IPS-20b (cell line): ENCODE results near the gene SCAP.
A peak's percentile ranks its signal among the peaks of the same experiment; 100 is the strongest.

Experiments used
- H3K27ac ChIP-seq: one replicate; pipeline ENCODE4 v1.5.1; 2013; ENCODE audit warnings: low read length
- H3K27me3 ChIP-seq: 2 replicates; pipeline ENCODE4 v1.6.1; 2013; ENCODE audit warnings: mild to moderate bottlenecking, low read length, inconsistent platforms; ENCODE audit not compliant: insufficient read depth
- H3K36me3 ChIP-seq: 2 replicates; pipeline ENCODE4 v1.6.1; 2013; ENCODE audit warnings: low read depth, mild to moderate bottlenecking, inconsistent platforms, low read length, moderate library complexity; ENCODE audit not compliant: insufficient read depth
- H3K4me1 ChIP-seq: 2 replicates; pipeline ENCODE4 v1.6.1; 2013; ENCODE audit warnings: mild to moderate bottlenecking, control low read depth, inconsistent platforms, low read length, moderate library complexity; ENCODE audit not compliant: insufficient read depth
- H3K4me3 ChIP-seq: 2 replicates; pipeline ENCODE4 v1.5.1; 2013; ENCODE audit warnings: mild to moderate bottlenecking, low read length, inconsistent platforms
- H3K9ac ChIP-seq: 2 replicates; pipeline ENCODE4 v1.6.1; 2013; ENCODE audit warnings: low read depth, mild to moderate bottlenecking, inconsistent platforms, low read length, moderate library complexity
- H3K9me3 ChIP-seq: 2 replicates; pipeline ENCODE4 v1.6.1; 2013; ENCODE audit warnings: mild to moderate bottlenecking, low read depth, low read length, inconsistent platforms; ENCODE audit not compliant: insufficient read depth

SCAP gene

DNA sequence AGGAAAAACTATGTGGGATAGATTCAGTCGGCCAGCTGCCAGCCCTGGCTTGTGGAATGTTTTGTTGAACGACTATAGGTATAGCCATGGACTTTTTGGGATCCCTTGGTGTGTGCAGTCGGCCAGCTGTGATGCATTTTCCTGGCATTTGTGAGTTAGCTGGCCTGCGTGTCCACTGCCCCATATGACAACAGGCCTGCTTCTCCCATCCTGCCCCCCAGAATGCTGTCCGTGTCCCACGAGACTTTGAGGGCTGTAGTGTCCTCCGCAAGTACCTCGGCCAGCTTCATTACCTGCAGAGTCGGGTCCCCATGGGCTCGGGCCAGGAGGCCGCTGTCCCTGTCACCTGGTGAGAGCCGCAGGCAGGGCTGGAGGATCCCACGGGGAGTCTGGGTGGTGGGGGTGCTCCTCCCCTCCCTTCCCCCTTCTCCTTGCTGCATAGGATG, 71.3 kb downstream of the SCAP start:
- H3K4me3 ChIP-seq, result no peak overlapping the region
- H3K27ac ChIP-seq, result no peak overlapping the region
- H3K36me3 ChIP-seq, result peaks cover 32% of the 10 kb centered on the region

DNA sequence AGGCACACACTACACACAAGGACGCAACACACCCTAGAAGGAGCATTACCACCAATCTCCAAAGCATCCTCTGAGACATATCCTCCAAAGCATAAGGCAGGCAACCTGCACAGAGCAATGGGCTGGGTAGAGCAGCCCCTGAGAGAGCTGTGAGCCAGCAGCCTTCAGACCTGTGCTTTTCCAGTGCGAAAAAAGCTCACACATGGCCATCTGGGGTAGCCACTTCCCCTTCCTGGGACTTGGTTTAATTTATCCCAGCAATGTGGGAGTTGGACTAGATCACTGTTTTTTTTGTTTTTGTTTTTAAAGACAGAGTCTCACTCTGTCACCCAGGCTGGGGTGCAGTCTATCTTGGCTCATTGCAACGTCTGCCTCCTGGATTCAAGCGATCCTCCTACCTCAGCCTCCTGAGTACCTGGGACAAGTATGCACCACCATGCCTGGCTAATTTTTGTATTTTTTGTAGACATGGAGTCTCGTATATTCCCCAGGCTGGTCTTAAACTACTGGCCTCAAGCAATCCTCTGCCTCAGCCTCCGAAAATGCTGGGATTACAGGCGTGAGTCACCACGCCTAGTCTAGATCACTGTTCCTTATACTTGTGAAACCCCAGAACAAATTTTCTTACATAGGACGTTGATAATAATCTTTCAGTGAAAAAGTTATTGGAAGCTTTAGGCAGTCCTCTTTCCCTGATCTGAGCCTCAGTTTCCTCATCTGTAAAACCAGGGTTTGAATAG, 76.0 kb downstream of the SCAP start:
- no peaks in the 10 kb centered on the region for H3K27me3 ChIP-seq
- H3K36me3 ChIP-seq, result peaks cover 26% of the 10 kb centered on the region
- no peaks in the 10 kb centered on the region for H3K9me3 ChIP-seq
- no peak overlapping the region for H3K4me3 ChIP-seq
- H3K27ac ChIP-seq, result no peak overlapping the region
- no peaks in the 10 kb centered on the region for H3K4me1 ChIP-seq
- no peak overlapping the region for H3K9ac ChIP-seq

More for the DNA sequence above, 71.3 kb downstream of the SCAP start:
- Histone ChIP-seq H3K9ac (no peak overlapping the region), H3K27me3 (no peaks in the 10 kb centered on the region), H3K4me1 (no peaks in the 10 kb centered on the region), H3K9me3 (no peaks in the 10 kb centered on the region)

DNA sequence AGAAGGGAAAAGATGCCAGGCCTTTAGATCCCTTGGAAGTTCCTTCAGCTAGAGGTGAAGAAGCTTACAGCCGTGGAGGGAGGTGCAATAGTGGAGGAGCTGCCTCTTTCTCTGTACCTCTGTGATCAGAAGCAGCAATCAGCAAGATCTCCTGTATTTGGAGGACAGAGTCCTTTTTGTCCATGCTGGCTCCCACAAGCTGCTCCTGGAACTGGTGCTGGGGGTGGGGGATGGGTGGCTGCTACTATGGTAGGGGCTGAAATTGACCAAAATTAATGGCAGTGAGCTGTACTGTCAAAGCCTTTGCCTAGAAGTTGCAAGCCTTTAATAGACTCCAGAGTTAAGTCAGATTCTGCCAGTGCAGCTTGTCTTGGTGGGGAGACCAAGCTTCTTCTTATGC, 76.7 kb downstream of the SCAP start:
- no peak overlapping the region for H3K4me3 ChIP-seq
- H3K4me1 ChIP-seq, result no peaks in the 10 kb centered on the region
- H3K27me3 ChIP-seq, result no peaks in the 10 kb centered on the region
- H3K27ac ChIP-seq, result no peak overlapping the region
- no peak overlapping the region for H3K9ac ChIP-seq
- H3K36me3 ChIP-seq, result peaks cover 26% of the 10 kb centered on the region
- H3K9me3 ChIP-seq, result no peaks in the 10 kb centered on the region

DNA sequence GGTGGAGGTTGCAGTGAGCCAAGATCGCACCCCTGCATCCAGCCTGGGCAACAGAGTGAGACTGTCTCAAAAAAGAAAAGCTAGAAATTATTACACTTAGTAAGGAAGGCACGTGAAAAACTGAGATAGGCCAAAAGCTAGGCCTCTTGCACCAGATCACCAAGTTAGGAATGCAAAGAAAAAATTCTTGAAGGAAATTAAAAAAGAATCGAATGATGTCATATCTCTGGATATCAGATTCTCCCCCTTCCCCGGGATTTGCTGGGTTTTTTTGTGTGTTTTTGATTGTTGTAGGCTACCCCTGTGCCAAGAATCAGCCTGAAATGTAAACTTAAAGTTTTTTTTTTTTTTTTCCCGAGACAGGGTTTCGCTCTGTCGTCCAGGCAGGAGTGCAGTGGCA, 77.5 kb downstream of the SCAP start:
- Histone ChIP-seq H3K36me3 (peaks cover 26% of the 10 kb centered on the region), H3K4me3 (no peak overlapping the region), H3K4me1 (no peaks in the 10 kb centered on the region), H3K27me3 (no peaks in the 10 kb centered on the region), H3K9ac (no peak overlapping the region), H3K27ac (no peak overlapping the region), H3K9me3 (no peaks in the 10 kb centered on the region)

DNA sequence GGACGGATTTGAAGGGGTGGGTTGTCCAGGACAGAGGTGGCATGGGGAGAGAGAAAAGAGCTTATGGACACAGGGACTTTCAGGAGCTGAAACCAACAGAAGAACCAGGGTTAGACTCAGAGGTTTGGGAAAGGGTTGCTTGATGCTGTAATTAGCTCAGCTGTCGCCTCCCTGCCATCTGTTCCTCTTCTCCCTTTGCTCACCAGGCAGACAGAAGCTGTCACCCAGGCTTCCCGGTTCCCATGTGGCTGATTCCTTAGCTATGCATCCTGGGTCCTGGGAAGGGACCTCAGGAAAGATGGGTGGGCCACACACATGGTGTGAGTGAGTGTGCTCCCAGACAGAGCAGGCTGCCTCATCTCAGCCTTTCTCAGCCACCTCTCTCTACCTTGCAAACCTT, 80.9 kb downstream of the SCAP start:
- H3K4me1 ChIP-seq, result no peaks in the 10 kb centered on the region
- H3K36me3 ChIP-seq, result peaks cover 18% of the 10 kb centered on the region
- H3K9me3 ChIP-seq, result no peaks in the 10 kb centered on the region
- no peak overlapping the region for H3K9ac ChIP-seq
- H3K27ac ChIP-seq, result no peak overlapping the region
- no peak overlapping the region for H3K4me3 ChIP-seq
- no peaks in the 10 kb centered on the region for H3K27me3 ChIP-seq

DNA sequence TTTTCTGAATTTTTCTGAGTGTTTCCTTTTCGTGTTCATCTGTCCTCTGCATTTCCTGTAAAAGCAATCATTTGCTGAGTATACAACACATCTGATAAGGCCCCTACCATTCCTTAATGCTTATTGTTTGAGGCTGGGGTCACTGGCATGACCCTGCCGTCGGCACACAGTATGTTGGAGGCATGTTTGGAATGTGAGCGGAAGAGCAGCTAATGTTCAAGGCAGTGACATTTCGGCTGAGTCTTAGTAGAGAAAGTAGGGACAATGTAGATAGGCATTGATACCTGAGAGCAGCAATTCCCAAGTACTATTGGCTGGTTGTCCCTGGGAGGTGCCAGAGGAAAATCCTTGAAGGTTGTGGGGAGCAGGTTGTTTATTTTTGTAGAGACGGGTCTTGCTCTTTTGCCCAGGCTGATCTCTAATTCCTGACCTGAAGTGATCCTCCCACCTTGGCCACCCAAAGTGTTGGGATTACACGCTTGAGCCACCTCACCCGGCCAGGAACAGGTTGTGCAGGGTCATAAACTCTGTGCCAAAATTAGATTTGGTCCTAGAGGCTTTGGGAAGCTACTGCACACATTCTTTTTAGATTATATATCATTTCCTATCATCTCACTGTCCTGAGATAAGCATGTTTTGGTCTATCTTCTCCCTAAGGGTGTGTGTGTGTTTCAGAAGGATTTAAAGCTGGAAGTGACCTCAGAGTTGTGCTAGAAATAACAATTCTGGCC, 81.4 kb downstream of the SCAP start:
- peaks cover 15% of the 10 kb centered on the region for H3K36me3 ChIP-seq
- H3K9me3 ChIP-seq, result no peaks in the 10 kb centered on the region
- H3K27ac ChIP-seq, result no peak overlapping the region
- no peak overlapping the region for H3K4me3 ChIP-seq
- H3K4me1 ChIP-seq, result no peaks in the 10 kb centered on the region
- H3K9ac ChIP-seq, result no peak overlapping the region
- H3K27me3 ChIP-seq, result no peaks in the 10 kb centered on the region

DNA sequence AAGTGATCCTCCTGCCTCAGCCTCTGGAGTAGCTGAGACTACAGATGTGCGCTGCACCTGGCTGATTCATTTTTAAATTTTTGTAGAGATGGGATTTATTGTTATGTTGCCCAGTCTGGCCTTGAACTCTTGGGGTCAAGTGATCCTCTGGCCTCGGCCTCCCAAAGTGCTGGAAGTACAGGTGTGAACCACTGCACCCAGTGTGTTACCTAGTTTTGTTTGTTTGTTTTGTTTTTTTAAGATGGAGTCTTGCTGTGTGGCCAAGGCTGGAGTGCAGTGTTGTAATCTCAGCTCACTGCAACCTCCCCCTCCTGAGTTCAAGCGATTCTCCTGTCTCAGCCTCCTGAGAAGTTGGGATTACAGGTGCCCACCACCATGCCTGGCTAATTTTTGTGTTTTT, 82.8 kb downstream of the SCAP start:
- Histone ChIP-seq H3K4me1 (no peaks in the 10 kb centered on the region), H3K36me3 (peaks cover 17% of the 10 kb centered on the region), H3K27ac (no peak overlapping the region), H3K9me3 (no peaks in the 10 kb centered on the region), H3K9ac (no peak overlapping the region), H3K4me3 (no peak overlapping the region), H3K27me3 (no peaks in the 10 kb centered on the region)

DNA sequence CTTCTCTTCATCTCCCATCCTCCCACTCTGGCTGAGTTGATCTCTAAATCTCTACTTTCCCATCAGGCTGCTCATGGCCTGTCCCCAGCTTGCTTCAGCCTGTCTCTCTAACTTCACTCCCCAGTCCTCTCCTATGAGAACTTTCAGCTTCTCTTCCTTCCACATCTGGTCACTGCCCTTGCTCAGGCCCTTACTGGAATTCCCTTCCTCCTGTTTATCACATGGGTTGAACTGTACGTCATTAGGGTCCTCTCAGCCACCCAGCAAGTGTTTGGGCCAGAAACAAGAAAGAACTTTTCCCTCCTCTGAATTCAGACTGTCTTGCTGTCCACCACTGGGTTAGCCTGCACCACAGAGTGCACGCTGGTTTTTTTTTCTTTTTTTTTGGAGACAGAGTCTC, 89.9 kb downstream of the SCAP start:
- Histone ChIP-seq H3K36me3 (peaks cover 13% of the 10 kb centered on the region; the same call in 1 of the 2 replicates), H3K27ac (no peak overlapping the region), H3K27me3 (no peaks in the 10 kb centered on the region), H3K4me1 (no peaks in the 10 kb centered on the region), H3K4me3 (no peak overlapping the region), H3K9ac (no peak overlapping the region), H3K9me3 (no peaks in the 10 kb centered on the region)

DNA sequence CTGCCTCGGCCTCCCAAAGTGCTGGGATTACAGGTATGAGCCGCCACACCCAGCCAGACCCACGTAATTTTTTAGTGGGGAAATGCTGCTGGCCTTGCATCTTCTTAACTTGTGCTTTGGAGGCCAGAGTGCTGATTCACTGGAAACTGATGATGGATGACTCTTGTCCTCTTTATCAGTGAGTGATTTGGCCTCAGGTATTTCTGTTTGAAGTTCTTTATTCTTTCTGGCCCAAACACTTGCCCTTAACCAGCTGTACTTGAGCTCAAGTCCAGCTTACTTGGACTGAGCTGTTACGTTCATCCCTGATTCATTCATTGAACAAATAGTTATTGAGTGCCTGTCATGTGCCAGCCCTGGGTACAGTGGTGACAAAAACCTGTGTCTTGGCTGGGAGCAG, 90.7 kb downstream of the SCAP start:
- Histone ChIP-seq H3K36me3 (peaks cover 13% of the 10 kb centered on the region; the same call in 1 of the 2 replicates), H3K27ac (no peak overlapping the region), H3K9me3 (no peaks in the 10 kb centered on the region), H3K9ac (no peak overlapping the region), H3K4me1 (no peaks in the 10 kb centered on the region), H3K27me3 (no peaks in the 10 kb centered on the region), H3K4me3 (no peak overlapping the region)

DNA sequence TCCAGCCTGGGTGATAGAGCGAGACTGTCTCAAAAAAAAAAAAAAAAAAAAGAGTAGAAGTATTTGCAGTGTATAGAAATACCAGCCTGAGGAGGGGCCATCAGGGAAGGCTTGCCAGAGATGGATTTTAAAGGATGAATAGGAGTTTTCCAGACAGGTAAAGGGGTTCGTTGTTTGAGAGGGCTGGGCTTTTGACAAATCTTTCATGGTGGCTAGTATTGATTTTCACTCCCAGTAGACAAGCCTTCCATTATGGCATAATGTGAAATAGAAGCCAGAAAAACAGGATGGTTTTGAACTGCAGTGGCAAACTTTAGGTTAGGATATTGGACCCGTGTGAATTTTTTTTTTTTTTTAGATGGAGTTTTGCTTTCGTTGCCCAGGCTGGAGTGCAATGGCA, 91.3 kb downstream of the SCAP start:
- Histone ChIP-seq H3K27ac (no peak overlapping the region), H3K27me3 (no peaks in the 10 kb centered on the region), H3K9me3 (no peaks in the 10 kb centered on the region), H3K4me3 (no peak overlapping the region), H3K9ac (no peak overlapping the region), H3K4me1 (peaks cover 5% of the 10 kb centered on the region; the same call in 1 of the 2 replicates), H3K36me3 (peaks cover 13% of the 10 kb centered on the region; the same call in 1 of the 2 replicates)

DNA sequence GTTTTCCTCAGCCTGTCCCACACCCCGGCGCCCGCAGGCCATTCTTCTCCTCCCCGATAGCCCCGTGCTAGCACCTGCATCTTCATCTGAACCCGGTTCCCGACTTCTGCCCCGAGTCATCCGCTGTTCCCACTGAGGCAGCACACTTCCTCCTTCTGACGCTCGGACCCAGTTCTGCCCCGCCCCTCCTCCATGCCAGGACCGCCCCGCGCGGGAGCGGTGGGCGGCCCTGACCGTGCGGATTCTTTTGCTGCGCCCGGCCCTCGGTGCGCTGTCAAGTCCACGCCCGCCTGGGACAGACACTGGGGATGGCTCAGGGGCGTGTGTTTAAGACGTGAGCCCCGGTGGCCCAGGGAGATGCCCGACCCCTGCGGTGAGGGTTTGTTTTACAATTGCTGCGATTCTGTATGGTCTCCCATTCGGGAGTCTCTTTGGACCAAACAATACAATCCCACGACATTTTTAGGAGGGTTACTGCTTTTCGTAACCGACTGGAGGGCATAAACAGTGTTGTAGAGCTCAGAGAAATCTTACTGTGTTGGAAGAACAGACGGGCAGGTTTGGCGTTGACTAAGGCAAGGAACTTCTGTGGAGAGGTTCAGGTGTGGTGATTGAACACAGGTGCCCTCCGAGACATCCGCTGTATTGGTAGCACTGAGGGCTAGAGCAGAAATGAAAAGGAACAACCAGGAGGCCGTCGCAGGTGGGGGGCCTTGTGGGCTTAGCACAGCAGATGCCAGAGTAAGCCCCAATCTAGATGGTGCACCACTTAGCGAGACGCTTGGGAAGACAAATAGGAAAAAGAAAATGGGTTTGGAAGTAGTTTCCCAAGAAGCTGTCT, 94.2 kb downstream of the SCAP start:
- Histone ChIP-seq H3K36me3 (0 out of 2 replicates have a peak, but pooled peaks cover 7% of the 10 kb centered on the region), H3K27ac (no peak overlapping the region), H3K27me3 (no peaks in the 10 kb centered on the region), H3K9ac (peak overlapping the region; percentile 93; the same call in 1 of the 2 replicates), H3K9me3 (no peaks in the 10 kb centered on the region), H3K4me3 (peak overlapping the region; percentile 86), H3K4me1 (peaks cover 6% of the 10 kb centered on the region; the same call in 1 of the 2 replicates)
